HG02610 (cell line): ENCODE data around the gene TPSG1.

ENCODE experiments used
- ATAC-seq: cut with Tn5 transposase; IDR thresholded peaks from one replicate; pipeline ENCODE4 v1.9.1; 2021; ENCODE audit warnings: mild to moderate bottlenecking, moderate library complexity; ENCODE audit not compliant: unreplicated experiment

TPSG1 gene

GRCh38 chr16:1181404-1182315 lies 43.4 kb downstream of the TPSG1 start:
- no peak for ATAC-seq

GRCh38 chr16:1180549-1181403 lies 44.3 kb downstream of the TPSG1 start:
- ATAC-seq = no peak

GRCh38 chr16:1178295-1178910 lies 46.7 kb downstream of the TPSG1 start:
- ATAC-seq = no peak

DNA sequence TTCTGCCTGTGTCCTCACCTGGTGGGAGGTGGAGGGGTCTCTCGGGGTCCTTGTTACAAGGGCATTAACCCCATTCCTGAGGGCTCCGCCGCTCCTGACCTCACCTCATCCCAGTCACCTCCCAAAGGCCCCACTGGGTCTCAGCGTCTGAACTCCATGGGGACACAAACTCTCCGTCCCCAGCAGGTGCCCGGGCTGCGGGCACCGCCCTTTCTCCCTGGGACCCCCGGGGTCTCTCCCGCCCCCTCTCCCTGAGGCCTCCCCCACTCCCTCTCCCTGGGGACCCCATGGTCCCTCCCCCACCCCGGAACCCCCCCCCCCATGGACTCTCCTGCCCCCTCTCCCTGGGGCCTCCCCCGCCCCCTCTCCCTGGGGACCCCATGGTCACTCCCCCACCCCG lies 47.3 kb downstream of the TPSG1 start:
- ATAC-seq = no peak

DNA sequence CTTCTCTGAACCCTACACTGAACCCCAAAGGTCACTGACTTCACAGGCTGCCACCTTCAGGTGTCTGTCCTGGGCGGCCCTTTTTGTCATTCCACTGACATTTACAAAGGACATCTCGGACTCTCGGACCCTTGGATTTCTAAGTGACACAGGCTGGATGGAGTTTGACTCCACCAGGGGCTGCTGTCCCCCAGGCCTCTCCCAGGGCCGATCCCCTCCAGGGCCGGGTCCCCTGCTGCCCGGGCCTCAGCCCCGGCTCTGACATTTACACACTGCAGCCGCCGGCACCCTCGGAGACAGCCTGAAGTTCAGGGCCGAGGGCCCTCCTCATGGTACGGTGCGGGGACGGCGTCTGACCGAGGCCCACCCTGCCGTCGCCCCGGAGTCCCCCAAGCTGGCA lies 48.0 kb downstream of the TPSG1 start:
- no peak for ATAC-seq

GRCh38 chr16:1176280-1176897 lies 48.7 kb downstream of the TPSG1 start:
- ATAC-seq = no peak

DNA sequence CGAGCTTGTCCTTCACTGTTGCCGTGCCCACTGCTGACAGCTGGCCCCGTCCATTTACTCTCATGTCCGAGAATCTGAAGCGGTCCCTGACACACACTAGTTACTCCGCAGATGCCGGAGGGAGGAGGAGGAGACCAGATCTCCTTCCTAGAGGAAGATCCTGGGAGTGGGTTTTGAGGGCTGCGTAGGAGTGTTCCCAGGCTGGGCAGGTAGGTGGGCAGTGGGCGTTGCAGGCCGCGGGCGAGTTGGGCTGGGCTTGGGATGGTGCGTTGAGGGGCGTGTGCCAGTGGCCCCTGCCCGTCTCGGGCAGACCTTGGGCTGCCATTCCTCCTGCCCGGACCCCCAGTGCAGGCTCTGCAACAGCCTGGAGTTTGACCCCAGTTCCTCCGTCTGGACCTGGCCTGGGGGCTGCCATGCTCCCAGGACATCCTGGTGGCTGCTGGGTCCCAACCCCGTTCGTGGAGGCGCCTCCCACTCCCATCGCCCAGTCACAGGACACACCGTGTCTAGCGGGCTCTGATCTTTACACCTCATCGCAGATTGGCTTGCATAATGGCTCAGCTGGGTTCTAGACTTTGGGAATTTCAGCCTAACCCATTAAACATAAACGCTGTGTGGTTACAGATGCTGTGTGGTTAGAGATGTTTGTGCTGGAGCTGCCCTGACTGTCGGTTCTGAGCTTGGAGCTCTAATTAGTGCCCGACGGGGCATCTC lies 49.3 kb downstream of the TPSG1 start:
- ATAC-seq = no peak

GRCh38 chr16:1174477-1175357 lies 50.4 kb downstream of the TPSG1 start:
- ATAC-seq = no peak

GRCh38 chr16:1173788-1174451 lies 51.1 kb downstream of the TPSG1 start:
- no peak for ATAC-seq

- no peak for ATAC-seq
Observed at GRCh38 chr16:1172651-1173050, 52.4 kb downstream of the TPSG1 start.

DNA sequence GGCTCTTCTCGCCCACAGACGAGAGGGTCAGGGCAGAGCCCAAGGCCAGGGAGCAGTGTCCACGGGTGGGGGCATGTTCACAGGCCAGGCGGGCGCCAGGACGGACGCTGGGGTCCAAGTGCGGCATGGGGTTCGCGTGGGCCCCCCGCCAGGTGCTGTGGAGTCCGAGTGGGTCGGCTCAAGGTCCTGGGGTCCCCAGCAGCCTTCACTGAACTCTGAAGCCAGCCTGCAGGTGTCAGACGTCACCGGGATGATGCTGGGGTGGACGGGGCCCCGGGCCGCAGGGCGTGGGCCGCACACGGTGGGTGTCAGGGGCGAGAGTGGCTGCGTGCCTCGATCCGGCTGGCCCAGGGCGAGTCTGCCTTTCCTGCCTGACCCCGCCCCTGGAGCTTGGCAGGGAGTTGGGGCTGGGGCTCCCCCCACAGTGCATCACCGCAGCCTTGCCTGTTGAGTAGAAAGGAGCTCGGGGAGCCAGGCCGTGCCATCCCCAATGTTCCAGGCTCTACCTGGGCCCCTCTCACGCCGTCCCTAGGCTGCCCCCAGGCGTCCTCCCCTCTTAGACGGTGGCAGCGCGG lies 53.1 kb downstream of the TPSG1 start:
- no peak for ATAC-seq
